ENCODE data around the gene TSEN2.

TSEN2 gene

DNA sequence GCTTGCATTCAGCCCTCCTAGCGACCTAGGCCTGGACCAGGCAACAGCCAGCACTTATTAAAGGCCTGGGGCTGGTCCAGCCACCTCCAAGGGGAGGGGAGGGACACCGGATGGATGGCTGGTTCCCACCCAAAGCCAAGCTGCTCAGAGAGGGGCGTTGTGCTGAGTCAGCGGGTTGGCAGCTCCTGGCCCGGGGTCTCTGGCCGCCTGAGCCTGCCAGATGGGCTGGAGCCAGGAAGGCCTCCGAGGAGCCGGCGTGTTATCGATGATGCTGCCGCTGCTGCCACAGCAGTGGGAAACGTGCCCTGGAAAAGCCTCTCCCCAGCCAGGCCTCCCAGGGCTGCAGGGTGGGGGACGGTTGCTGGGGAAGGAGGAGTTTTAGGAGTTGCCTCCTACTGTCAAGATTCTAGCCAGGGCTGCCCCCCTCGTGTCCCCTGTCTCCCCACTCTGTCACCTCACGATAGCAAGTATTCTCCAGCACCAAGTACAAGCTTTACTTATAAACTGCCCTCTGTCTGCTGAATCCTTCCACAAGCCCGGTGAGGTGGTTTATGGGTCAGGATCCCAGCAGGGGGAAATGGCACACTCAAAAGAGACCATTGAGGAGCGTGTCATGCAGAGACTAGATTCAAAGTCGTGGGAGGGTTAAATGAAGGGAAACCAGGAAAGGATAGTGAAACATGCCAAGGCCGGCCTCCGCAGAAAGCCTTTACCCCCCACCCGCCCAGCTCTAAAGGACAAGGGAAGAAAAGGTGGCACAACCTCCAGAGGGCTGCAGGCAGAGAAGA lies 43.2 kb upstream of the TSEN2 start:
- no peak for TF ChIP-seq CTCF (IDR thresholded peaks at IDR 0.05; ENCODE audit: low read depth, low read length)

DNA sequence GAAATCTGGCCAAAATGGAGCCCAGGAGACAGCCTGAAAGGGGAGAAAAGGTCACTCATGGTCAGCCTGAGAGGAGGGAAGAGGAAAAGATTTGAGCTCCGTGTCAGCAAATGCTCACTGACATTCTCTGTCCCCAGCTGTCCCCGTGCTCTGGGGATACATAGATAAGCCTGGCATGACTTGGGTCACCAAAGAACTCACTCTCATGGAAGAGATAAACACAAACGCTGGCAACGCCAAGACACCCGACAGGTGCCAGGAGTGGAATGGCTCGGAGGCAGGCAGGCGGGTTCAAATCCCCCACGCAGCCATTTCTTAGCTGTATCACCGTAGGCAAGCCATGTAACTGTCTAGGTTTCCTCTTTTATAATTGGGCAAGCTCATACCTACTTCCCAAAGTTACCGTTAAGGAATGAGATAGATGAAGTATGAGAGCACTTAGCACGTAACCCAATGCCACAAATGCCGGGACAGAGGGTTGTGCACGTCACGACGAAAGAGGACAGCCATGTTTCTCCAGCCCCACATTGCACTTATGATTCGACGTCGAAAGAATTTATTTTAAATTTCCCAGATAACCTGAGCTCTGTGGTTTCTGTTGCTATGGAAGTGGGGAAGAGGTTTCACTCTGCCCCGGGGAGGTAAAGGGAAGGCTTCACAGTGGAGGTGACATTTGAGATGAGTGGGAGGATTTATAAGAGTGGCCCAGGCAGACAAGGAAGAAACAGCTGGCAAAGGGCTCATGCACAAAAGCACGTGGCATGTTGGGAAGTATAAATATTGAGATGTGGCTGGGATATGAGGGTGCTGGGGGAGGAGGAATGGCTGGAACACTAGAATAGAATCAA lies 41.4 kb upstream of the TSEN2 start:
- in situ Hi-C loops (cut with HindIII; ENCODE audit: low sequenced_read_pairs), result no loop called here
- peak; percentile 37 for DNase-seq (ENCODE audit: low read depth, low spot score)
- H3K4me3 ChIP-seq (ENCODE audit: low read depth, low read length), result no peak overlapping the region
- TF ChIP-seq CTCF (IDR thresholded peaks at IDR 0.05; ENCODE audit: low read depth, low read length), result no peak

More for the DNA sequence above, 43.2 kb upstream of the TSEN2 start:
- H3K4me3 ChIP-seq (ENCODE audit: low read depth, low read length), result no peak overlapping the region
- in situ Hi-C loops (cut with HindIII; ENCODE audit: low sequenced_read_pairs), result no loop called here
- peak; percentile 86 for DNase-seq (ENCODE audit: low read depth, low spot score)

DNA sequence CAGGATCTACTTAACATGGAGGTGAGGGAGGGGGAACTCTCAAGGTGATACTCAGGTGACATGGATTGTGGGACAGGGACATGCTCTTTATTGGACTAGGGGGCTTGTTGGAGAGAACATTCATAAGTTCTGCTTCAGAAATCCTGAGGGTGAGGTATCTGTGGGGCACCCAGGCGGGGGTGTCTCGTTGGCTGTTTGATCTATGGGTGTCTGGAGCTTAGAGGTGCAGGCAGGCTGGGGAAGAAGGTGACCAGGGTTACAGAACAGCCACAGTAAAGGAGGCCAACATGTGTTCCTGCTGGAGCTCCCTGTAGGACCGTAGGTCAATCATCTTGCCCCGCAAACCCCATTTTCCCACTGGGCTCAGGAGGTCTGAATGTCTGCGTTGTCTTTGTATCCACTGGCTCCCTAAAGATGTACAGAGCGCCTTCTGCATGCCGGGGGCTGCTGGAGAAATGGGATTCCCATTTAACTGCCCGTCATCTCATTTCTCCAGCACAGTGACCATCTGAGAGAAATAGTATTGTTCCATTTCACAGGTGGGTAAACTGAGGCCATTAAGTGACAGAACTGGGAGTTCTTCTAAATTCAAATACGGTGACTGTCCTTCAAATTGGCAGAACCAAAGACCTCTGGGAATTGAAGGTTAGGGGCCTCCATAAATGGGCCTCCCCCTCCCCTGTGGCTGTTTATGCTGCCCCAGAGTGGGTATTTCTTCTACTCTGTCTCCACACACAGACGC lies 40.3 kb upstream of the TSEN2 start:
- no peak for TF ChIP-seq CTCF (IDR thresholded peaks at IDR 0.05; ENCODE audit: low read depth, low read length)
- DNase-seq (ENCODE audit: low read depth, low spot score), result no peak
- in situ Hi-C loops (cut with HindIII; ENCODE audit: low sequenced_read_pairs), result no loop called here
- H3K4me3 ChIP-seq (ENCODE audit: low read depth, low read length), result no peak overlapping the region

DNA sequence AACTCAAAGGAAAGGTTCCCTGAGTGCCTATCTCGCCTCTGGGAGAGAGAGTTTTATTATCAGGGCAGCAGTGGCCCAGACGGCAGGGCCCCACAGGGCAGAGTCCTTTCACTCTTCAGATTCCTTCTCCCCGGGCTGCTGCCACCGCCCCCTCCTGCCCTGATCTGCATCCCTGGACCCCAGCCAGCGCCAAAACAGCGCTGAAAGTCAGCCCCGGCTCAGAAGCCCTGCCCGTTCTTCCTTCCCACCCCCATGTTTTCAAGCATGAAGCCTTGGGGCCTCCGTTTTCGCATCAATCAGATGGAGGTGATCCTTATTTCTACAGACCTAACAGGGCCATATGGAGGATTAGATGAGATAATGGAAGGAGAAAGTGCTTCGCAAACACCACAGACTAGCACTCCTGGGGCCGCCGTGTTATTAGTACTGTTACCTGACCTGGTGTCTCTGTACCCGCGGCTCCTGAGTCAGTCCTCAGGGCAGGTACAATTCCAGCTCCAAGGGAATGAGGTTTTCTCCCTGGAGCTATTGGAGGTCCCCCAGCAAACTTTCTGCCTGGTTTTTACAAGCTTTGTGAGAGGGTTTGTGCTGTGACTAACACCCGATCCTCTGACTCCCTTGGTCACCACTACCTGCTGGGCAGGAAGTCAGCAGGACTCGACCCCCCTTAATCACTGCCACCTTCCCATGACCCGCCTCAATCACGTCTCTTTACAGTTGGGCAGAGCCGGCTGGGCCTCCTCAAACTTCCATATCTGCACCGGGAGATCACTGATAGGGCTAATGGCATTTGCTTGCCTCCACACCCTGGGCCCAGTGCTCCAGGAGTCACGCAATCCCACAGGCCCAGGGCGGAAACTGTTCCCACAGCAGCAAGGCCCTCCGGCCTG lies 39.5 kb upstream of the TSEN2 start:
- peak; percentile 65 for DNase-seq (ENCODE audit: low read depth, low spot score)
- no peak overlapping the region for H3K4me3 ChIP-seq (ENCODE audit: low read depth, low read length)
- no peak for TF ChIP-seq CTCF (IDR thresholded peaks at IDR 0.05; ENCODE audit: low read depth, low read length)
- in situ Hi-C loops (cut with HindIII; ENCODE audit: low sequenced_read_pairs), result no loop called here

GRCh38 chr3:12445523-12446240 lies 38.6 kb upstream of the TSEN2 start:
- no peak for TF ChIP-seq CTCF (IDR thresholded peaks at IDR 0.05; ENCODE audit: low read depth, low read length)
- H3K4me3 ChIP-seq (ENCODE audit: low read depth, low read length), result no peak overlapping the region
- in situ Hi-C loops (cut with HindIII; ENCODE audit: low sequenced_read_pairs), result no loop called here
- DNase-seq (ENCODE audit: low read depth, low spot score), result no peak

Data from astrocyte of the spinal cord (primary cell).